ENCODE results near the gene CLK1. TPM values are rescaled to one million over a fixed set of nuclear protein-coding genes. Genes with fewer than 3 reads are reported as not detected.

Gene CLK1
- total RNA-seq (100 to 1,000 TPM; 110 to 114 TPM), polyA plus RNA-seq (44.8 TPM)

GRCh38 chr2:200864176-200865034 is at the start of gene CLK1:
TSS of gene CLK1 (minus strand) at chr2:200864658. CDS start at chr2:200861862, 2,796 bp downstream.
- Histone ChIP-seq H3K27me3 (ENCODE audit: insufficient read depth, low read length, poor library complexity, severe bottlenecking) (no peaks in the 10 kb centered on the region), H3K36me3 (ENCODE audit: insufficient read depth, low read length) (peaks cover 17% of the 10 kb centered on the region), H3K4me1 (ENCODE audit: insufficient read depth, low read length) (peaks cover 28% of the 10 kb centered on the region), H3K27ac (ENCODE audit: low read depth, low read length) (peak within 1 kb of the TSS; percentile 100), H3K4me3 (ENCODE audit: low read length) (peak within 1 kb of the TSS; percentile 100), H3K9me3 (ENCODE audit: low read length) (no peaks in the 10 kb centered on the region)
- Mint-ChIP-seq H3K4me1 (peaks cover 40 to 51% (median 49%) of the 10 kb centered on the region in 3 donors), H3K27me3 (peaks cover 0 to 20% of the 10 kb centered on the region in 2 donors), H3K36me3 (peaks cover 24 to 61% (median 27%) of the 10 kb centered on the region in 3 donors), H3K4me3 (peak within 1 kb of the TSS; percentile 92 to 99 (median 94)), H3K27ac (peak within 1 kb of the TSS; percentile 92 to 100 (median 100)), H3K9me3 (no peaks in the 10 kb centered on the region)
- ChIA-PET CTCF (interaction anchor here (0.6 to 2.2 kb wide), 13 partner anchors 15 to 368 kb away, joined by 3 to 15 read pairs (median 4); partner anchors contain the start of genes HYCC2, NDUFB3, NIF3L1 and ORC2), POLR2A (interaction anchor here (0.5 to 3.2 kb wide), 29 partner anchors 9 to 916 kb away, joined by 3 to 90 read pairs (median 5); partner anchors contain the start of genes ALS2, BZW1, CASP10 and CASP8)
- peak; percentile 92 to 98 (median 94) for DNase-seq

DNA sequence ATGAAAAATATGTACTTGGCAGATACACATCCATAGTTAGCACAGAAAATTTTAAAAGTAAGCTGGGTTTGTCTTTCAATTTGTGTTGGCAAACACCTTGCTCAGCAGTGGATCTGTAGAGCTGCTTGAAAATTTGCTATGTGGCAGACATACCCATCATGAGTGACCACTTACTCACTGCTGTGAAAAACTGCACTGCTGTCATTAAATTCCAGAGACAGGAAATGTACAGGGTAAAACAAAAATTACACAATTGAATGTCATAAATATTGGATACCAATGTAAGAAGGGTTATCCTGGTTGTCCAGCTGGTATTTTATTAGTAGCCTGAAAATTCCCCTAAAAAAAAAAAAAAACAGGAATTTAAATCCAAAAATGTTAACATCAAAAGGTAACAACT is 49.2 kb upstream of the CLK1 start:
- no peaks in the 10 kb centered on the region for H3K9me3 Mint-ChIP-seq
- no peaks in the 10 kb centered on the region for H3K4me1 Mint-ChIP-seq
- Histone ChIP-seq H3K27ac (ENCODE audit: low read depth, low read length) (no peak overlapping the region), H3K36me3 (ENCODE audit: insufficient read depth, low read length) (peaks cover 33% of the 10 kb centered on the region), H3K4me1 (ENCODE audit: insufficient read depth, low read length) (no peaks in the 10 kb centered on the region), H3K9me3 (ENCODE audit: low read length) (no peaks in the 10 kb centered on the region), H3K4me3 (ENCODE audit: low read length) (no peak overlapping the region), H3K27me3 (ENCODE audit: insufficient read depth, low read length, poor library complexity, severe bottlenecking) (no peaks in the 10 kb centered on the region)
- CTCF ChIA-PET: interaction anchor here (0.8 kb wide), 1 partner anchor 307 kb away, joined by 3 read pairs; no protein-coding TSS in a partner anchor
- POLR2A ChIA-PET: interaction anchor here (0.5 to 0.7 kb wide), 4 partner anchors 12 to 1787 kb away, joined by 3 to 6 read pairs (median 3); partner anchors contain the start of gene CFLAR
- no peak overlapping the region for H3K4me3 Mint-ChIP-seq
- peaks cover 3 to 76% (median 17%) of the 10 kb centered on the region in 3 donors for H3K36me3 Mint-ChIP-seq
- H3K27me3 Mint-ChIP-seq: no peaks in the 10 kb centered on the region
- peak overlapping the region in 3 of 8 donors; percentile 7 to 35 (median 29) for H3K27ac Mint-ChIP-seq
- DNase-seq: no peak

DNA sequence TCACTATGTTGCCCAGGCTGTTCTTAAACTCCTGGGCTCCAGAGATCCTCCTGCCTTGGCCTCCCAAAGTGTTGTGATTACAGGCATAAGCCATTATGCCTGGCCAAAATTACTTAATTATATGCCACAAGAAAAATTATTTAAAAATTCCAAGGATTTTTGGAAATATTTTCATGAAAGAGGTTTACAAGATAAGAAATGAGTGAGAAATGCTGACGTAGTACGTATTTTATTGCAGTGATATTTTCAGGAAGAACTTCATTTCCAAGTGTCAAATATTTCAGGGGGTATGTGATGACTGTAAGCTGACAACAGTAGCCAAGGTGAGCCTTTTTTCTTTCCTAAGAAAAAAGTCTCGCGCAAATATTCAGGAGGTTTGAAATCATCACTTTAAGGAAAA is 45.5 kb upstream of the CLK1 start:
- H3K27ac ChIP-seq (ENCODE audit: low read depth, low read length): no peak overlapping the region
- no peaks in the 10 kb centered on the region for H3K9me3 Mint-ChIP-seq
- no peak for DNase-seq
- ChIA-PET CTCF (interaction anchor here (0.6 kb wide), 1 partner anchor 20 kb away, joined by 3 read pairs; no protein-coding TSS in a partner anchor), POLR2A (interaction anchor here (0.6 kb wide), 1 partner anchor 159 kb away, joined by 3 read pairs; no protein-coding TSS in a partner anchor)
- no peaks in the 10 kb centered on the region for H3K27me3 Mint-ChIP-seq
- H3K27ac Mint-ChIP-seq: peak overlapping the region in 1 of 8 donors; percentile 61
- H3K9me3 ChIP-seq (ENCODE audit: low read length): no peaks in the 10 kb centered on the region
- H3K4me3 ChIP-seq (ENCODE audit: low read length): no peak overlapping the region
- peaks cover 3 to 65% (median 18%) of the 10 kb centered on the region in 3 donors for H3K36me3 Mint-ChIP-seq
- H3K4me3 Mint-ChIP-seq: no peak overlapping the region
- peaks cover 0 to 4% (median 3%) of the 10 kb centered on the region in 3 donors for H3K4me1 Mint-ChIP-seq
- no peaks in the 10 kb centered on the region for H3K4me1 ChIP-seq (ENCODE audit: insufficient read depth, low read length)
- peaks cover 29% of the 10 kb centered on the region for H3K36me3 ChIP-seq (ENCODE audit: insufficient read depth, low read length)
- no peaks in the 10 kb centered on the region for H3K27me3 ChIP-seq (ENCODE audit: insufficient read depth, low read length, poor library complexity, severe bottlenecking)

DNA sequence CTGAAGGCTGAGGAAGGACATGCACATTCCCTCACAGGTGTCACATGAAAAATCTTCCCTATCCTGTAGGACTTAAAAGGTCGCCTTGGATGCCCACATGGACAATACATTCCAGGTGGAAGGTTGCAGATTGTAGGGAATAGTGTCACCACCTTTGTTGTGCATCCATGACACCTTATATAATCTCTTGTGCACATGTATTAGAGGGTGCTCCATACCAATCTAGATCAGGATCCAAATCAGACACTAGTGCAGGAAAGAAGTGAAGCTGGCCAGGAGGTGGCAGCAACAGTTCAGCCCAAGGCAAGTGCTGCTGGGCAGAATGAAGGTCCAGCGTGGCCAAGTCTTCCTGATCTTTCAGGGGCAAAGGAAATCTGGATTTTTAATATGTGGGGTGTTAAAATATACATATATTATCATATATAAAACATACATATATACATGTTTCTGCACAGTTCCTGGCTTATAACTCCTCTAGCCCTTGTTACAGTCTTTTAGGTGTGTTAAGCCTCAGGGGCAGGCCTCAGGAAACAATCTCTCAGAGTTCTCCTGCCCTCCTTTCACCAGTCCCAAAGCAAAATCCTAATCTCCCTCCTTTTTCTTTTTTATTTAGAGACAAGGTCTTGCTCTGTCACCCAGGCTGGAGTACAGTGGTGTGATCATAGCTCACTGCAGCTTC is 41.3 kb upstream of the CLK1 start:
- H3K36me3 ChIP-seq (ENCODE audit: insufficient read depth, low read length): peaks cover 11% of the 10 kb centered on the region
- H3K27ac ChIP-seq (ENCODE audit: low read depth, low read length): no peak overlapping the region
- H3K27ac Mint-ChIP-seq: peak overlapping the region in 4 of 8 donors; percentile 18 to 76 (median 45)

GRCh38 chr2:200901459-200902072 is 37.1 kb upstream of the CLK1 start:
- Histone ChIP-seq H3K36me3 (ENCODE audit: insufficient read depth, low read length) (peaks cover 30% of the 10 kb centered on the region), H3K27me3 (ENCODE audit: insufficient read depth, low read length, poor library complexity, severe bottlenecking) (no peaks in the 10 kb centered on the region), H3K4me1 (ENCODE audit: insufficient read depth, low read length) (no peaks in the 10 kb centered on the region), H3K4me3 (ENCODE audit: low read length) (no peak overlapping the region), H3K27ac (ENCODE audit: low read depth, low read length) (no peak overlapping the region), H3K9me3 (ENCODE audit: low read length) (no peaks in the 10 kb centered on the region)
- CTCF ChIA-PET: interaction anchor here (0.6 to 1.8 kb wide), 19 partner anchors 9 to 331 kb away, joined by 3 to 11 read pairs (median 3); partner anchors contain the start of genes CASP10, CLK1 and NIF3L1
- Mint-ChIP-seq H3K9me3 (no peaks in the 10 kb centered on the region), H3K27ac (peak overlapping the region; percentile 1 to 92 (median 55)), H3K27me3 (no peaks in the 10 kb centered on the region), H3K4me3 (no peak overlapping the region), H3K36me3 (peaks cover 6 to 68% (median 29%) of the 10 kb centered on the region in 3 donors), H3K4me1 (peaks cover 3 to 14% (median 9%) of the 10 kb centered on the region in 3 donors)
- POLR2A ChIA-PET: interaction anchor here (0.6 to 1.2 kb wide), 5 partner anchors 12 to 514 kb away, joined by 3 to 5 read pairs (median 3); partner anchors contain the start of genes CASP8 and NIF3L1
- peak; percentile 58 to 84 (median 71) for DNase-seq

More for the DNA sequence above, 41.3 kb upstream of the CLK1 start:
- H3K27me3 Mint-ChIP-seq: no peaks in the 10 kb centered on the region
- ChIA-PET CTCF (interaction anchor here (0.8 to 4.0 kb wide), 11 partner anchors 16 to 327 kb away, joined by 3 to 19 read pairs (median 5); partner anchors contain the start of genes CASP10, HYCC2, NIF3L1 and ORC2), POLR2A (interaction anchor here (0.5 to 0.9 kb wide), 3 partner anchors 65 to 212 kb away, joined by 3 to 4 read pairs (median 4); no protein-coding TSS in a partner anchor)
- H3K9me3 Mint-ChIP-seq: no peaks in the 10 kb centered on the region
- H3K4me3 Mint-ChIP-seq: no peak overlapping the region
- peak; percentile 6 to 54 (median 18) for DNase-seq
- H3K4me3 ChIP-seq (ENCODE audit: low read length): no peak overlapping the region
- peaks cover 4 to 60% (median 14%) of the 10 kb centered on the region in 3 donors for H3K36me3 Mint-ChIP-seq
- H3K27me3 ChIP-seq (ENCODE audit: insufficient read depth, low read length, poor library complexity, severe bottlenecking): no peaks in the 10 kb centered on the region
- H3K9me3 ChIP-seq (ENCODE audit: low read length): no peaks in the 10 kb centered on the region
- no peaks in the 10 kb centered on the region for H3K4me1 ChIP-seq (ENCODE audit: insufficient read depth, low read length)
- peaks cover 3 to 14% (median 9%) of the 10 kb centered on the region in 3 donors for H3K4me1 Mint-ChIP-seq

- peak overlapping the region in 4 of 8 donors; percentile 15 to 54 (median 29) for H3K27ac Mint-ChIP-seq
- H3K36me3 ChIP-seq (ENCODE audit: insufficient read depth, low read length): peaks cover 45% of the 10 kb centered on the region
- no peaks in the 10 kb centered on the region for H3K27me3 Mint-ChIP-seq
These were observed 35.0 kb upstream of the CLK1 start for GRCh38 chr2:200899482-200899881.

More at GRCh38 chr2:200899482-200899881, 35.0 kb upstream of the CLK1 start:
- H3K4me1 Mint-ChIP-seq: peaks cover 3 to 10% (median 6%) of the 10 kb centered on the region in 3 donors
- POLR2A ChIA-PET: no interaction called here
- H3K27ac ChIP-seq (ENCODE audit: low read depth, low read length): no peak overlapping the region
- H3K36me3 Mint-ChIP-seq: peaks cover 3 to 79% (median 28%) of the 10 kb centered on the region in 3 donors
- CTCF ChIA-PET: interaction anchor here (1.6 kb wide), 1 partner anchor 10 kb away, joined by 5 read pairs; the partner anchor contains the start of genes NIF3L1 and PPIL3
- no peaks in the 10 kb centered on the region for H3K9me3 Mint-ChIP-seq
- no peaks in the 10 kb centered on the region for H3K4me1 ChIP-seq (ENCODE audit: insufficient read depth, low read length)
- no peak overlapping the region for H3K4me3 ChIP-seq (ENCODE audit: low read length)
- H3K4me3 Mint-ChIP-seq: no peak overlapping the region
- DNase-seq: no peak
- H3K27me3 ChIP-seq (ENCODE audit: insufficient read depth, low read length, poor library complexity, severe bottlenecking): no peaks in the 10 kb centered on the region
- no peaks in the 10 kb centered on the region for H3K9me3 ChIP-seq (ENCODE audit: low read length)
